A549 (cell line): ENCODE results near the gene SSBP3. TPM values are rescaled to one million over a fixed set of nuclear protein-coding genes. Genes with fewer than 3 reads are reported as not detected.

ENCODE experiments used
- ATAC-seq, 2 experiments: fragments of 200-7000 bp in 1 of 2; fragments of >200 bp in 1 of 2; cut with Nextera tagmentation in 1 of 2; cut with Tn5 transposase in 1 of 2; 3 replicates each; pipeline versions ENCODE4 v1.8.0 to v1.9.1; 2018 to 2020; ENCODE audit warnings: mild to moderate bottlenecking in 1 of 2, moderate library complexity in 1 of 2
- CTCF ChIA-PET: fragments of 300-600 bp; sonication (Branson Sonifier 250); formaldehyde crosslinking; extraction: SDS; loops from one replicate; lab custom pipeline; 2021; ENCODE audit warnings: antibody characterized with exemption, inconsistent platforms; lab: Yijun Ruan, JAX
- POLR2A ChIA-PET: fragments of 350-600 bp; formaldehyde crosslinking; extraction: SDS; loops from one replicate; lab custom pipeline; 2021; ENCODE audit warnings: antibody characterized with exemption, inconsistent platforms; lab: Yijun Ruan, JAX
- DNase-seq, 2 experiments: peaks; one replicate each; pipeline versions ENCODE4 v3.0.0 to v3.0.0-alpha.2; 2011 to 2016; ENCODE audit warnings: low read depth in 1 of 2, low spot score in 1 of 2
- FAIRE-seq: peaks from 2 replicates; lab custom pipeline; 2011; peaks lifted over from hg19 to GRCh38; lab: Jason Lieb, UNC
- H3K27ac ChIP-seq, 2 experiments: fragments of >200 bp; sonication (Bioruptor Twin); formaldehyde crosslinking; 3 replicates each; pipeline ENCODE4 v1.5.1; 2016 to 2017
- H3K4me1 ChIP-seq: fragments of >200 bp; sonication (Bioruptor Twin); formaldehyde crosslinking; 3 replicates; pipeline ENCODE4 v1.6.1; 2016
- H3K4me2 ChIP-seq: fragments of >200 bp; sonication (Bioruptor Twin); formaldehyde crosslinking; 3 replicates; pipeline ENCODE4 v1.6.1; 2016
- H3K4me3 ChIP-seq: fragments of >200 bp; sonication (Bioruptor Twin); formaldehyde crosslinking; 3 replicates; pipeline ENCODE4 v1.5.1; 2016
- H3K9me3 ChIP-seq: fragments of >200 bp; sonication (Bioruptor Twin); formaldehyde crosslinking; 3 replicates; pipeline ENCODE4 v1.6.1; 2016
- BCL3 ChIP-seq: fragments of >200 bp; sonication (Bioruptor Twin); formaldehyde crosslinking; IDR thresholded peaks from 3 replicates; pipeline ENCODE4 v1.6.1; 2016
- CBX2 ChIP-seq: fragments of 200-600 bp; sonication (generic); IDR thresholded peaks from 2 replicates; pipeline ENCODE4 v1.6.1; 2016; ENCODE audit warnings: low read depth, mild to moderate bottlenecking, borderline replicate concordance
- CHD4 ChIP-seq: fragments of 200-600 bp; sonication (generic); IDR thresholded peaks from 2 replicates; pipeline ENCODE4 v1.6.1; 2016; ENCODE audit warnings: antibody characterized with exemption, mild to moderate bottlenecking, borderline replicate concordance
- CTCF ChIP-seq: fragments of >200 bp; sonication (Bioruptor Twin); formaldehyde crosslinking; IDR thresholded peaks from 3 replicates; pipeline ENCODE4 v1.5.1; 2016
- EHMT2 ChIP-seq: fragments of 200-600 bp; sonication (generic); IDR thresholded peaks from 2 replicates; pipeline ENCODE4 v1.6.1; 2016; ENCODE audit warnings: antibody characterized with exemption, low read depth, mild to moderate bottlenecking, moderate library complexity
- FOXS1 ChIP-seq: fragments of 250-450 bp; sonication (Bioruptor Pico); IDR thresholded peaks from 2 replicates; pipeline ENCODE4 v1.5.0; 2020; ENCODE audit warnings: mild to moderate bottlenecking, moderate library complexity
- HEYL ChIP-seq: fragments of 250-450 bp; sonication (Bioruptor Pico); IDR thresholded peaks from 2 replicates; pipeline ENCODE4 v1.8.0; 2021; ENCODE audit warnings: mild to moderate bottlenecking, moderate library complexity
- HMGXB4 ChIP-seq: fragments of 250-450 bp; sonication (Bioruptor Pico); IDR thresholded peaks from 2 replicates; pipeline ENCODE4 v1.5.0; 2021; ENCODE audit warnings: mild to moderate bottlenecking, moderate library complexity, borderline replicate concordance
- JUN ChIP-seq, 2 experiments: fragments of >200 bp; sonication (Bioruptor Twin); formaldehyde crosslinking; IDR thresholded peaks; 2 replicates in 1 of 2; 3 replicates in 1 of 2; pipeline ENCODE4 v1.6.1; 2016 to 2017
- KDM1A ChIP-seq: fragments of 200-600 bp; sonication (generic); IDR thresholded peaks from 2 replicates; pipeline ENCODE4 v1.6.1; 2016; ENCODE audit warnings: low read depth, mild to moderate bottlenecking
- KDM5A ChIP-seq: fragments of 200-600 bp; sonication (generic); IDR thresholded peaks from 2 replicates; pipeline ENCODE4 v1.6.1; 2016; ENCODE audit warnings: antibody characterized with exemption, mild to moderate bottlenecking
- MAFK ChIP-seq: fragments of 450-650 bp; IDR thresholded peaks from 2 replicates; pipeline ENCODE4 v1.6.1; 2014; ENCODE audit not compliant: partially characterized antibody
- MAZ ChIP-seq: fragments of 150-350 bp; IDR thresholded peaks from 2 replicates; pipeline ENCODE4 v1.6.1; 2014; ENCODE audit warnings: antibody characterized with exemption, low read depth, low read length, borderline replicate concordance
- NR3C1 ChIP-seq: fragments of >200 bp; sonication (Bioruptor Twin); formaldehyde crosslinking; IDR thresholded peaks from 3 replicates; pipeline ENCODE4 v1.6.1; 2017
- PBX3 ChIP-seq: IDR thresholded peaks from 2 replicates; pipeline ENCODE4 v1.6.1; 2012
- PHF8 ChIP-seq: fragments of 200-600 bp; sonication (generic); IDR thresholded peaks from 2 replicates; pipeline ENCODE4 v1.6.1; 2016; ENCODE audit warnings: low read depth, mild to moderate bottlenecking, antibody characterized with exemption, moderate library complexity, borderline replicate concordance
- POLR2A ChIP-seq: IDR thresholded peaks from 2 replicates; pipeline ENCODE4 v1.6.1; 2012; ENCODE audit warnings: mild to moderate bottlenecking, low read length
- RCOR1 ChIP-seq: fragments of 150-350 bp; IDR thresholded peaks from 2 replicates; pipeline ENCODE4 v1.6.1; 2014; ENCODE audit warnings: antibody characterized with exemption, low read length, low read depth
- RNF2 ChIP-seq: fragments of 200-600 bp; sonication (generic); IDR thresholded peaks from 2 replicates; pipeline ENCODE4 v1.6.1; 2016; ENCODE audit warnings: low read depth, mild to moderate bottlenecking, antibody characterized with exemption, moderate library complexity, borderline replicate concordance
- SMC3 ChIP-seq: fragments of >200 bp; sonication (Bioruptor Twin); formaldehyde crosslinking; IDR thresholded peaks from 3 replicates; pipeline ENCODE4 v1.6.1; 2018; ENCODE audit warnings: inconsistent platforms
- ZNF302 ChIP-seq: fragments of 250-450 bp; sonication (Bioruptor Pico); IDR thresholded peaks from 2 replicates; pipeline ENCODE4 v1.9.0; 2021; ENCODE audit warnings: inconsistent platforms, mild to moderate bottlenecking, moderate library complexity
- WGBS: methylation state at CpG from one replicate; pipeline ENCODE4 v1.1.6; 2017; ENCODE audit errors: missing lambda C conversion rate; 5-methylcytosine and 5-hydroxymethylcytosine counted together
- polyA plus RNA-seq, 4 experiments: library from polyadenylated mRNA; depleted of rRNA in 3 of 4; stranded (reverse); fragments of >200 nt; fragmentation: RNase III in 1 of 4; extraction: RNeasy Plus Mini Kit Qiagen cat#74134 plus additional on column Dnase treatment in 1 of 4; gene quantifications; 2 replicates in 3 of 4; 3 replicates in 1 of 4; pipeline ENCODE4 v1.2.3, GENCODE V29; 2011 to 2017
- TF ChIP-seq, protein P1 (sequence below): fragments of 250-450 bp; sonication (Bioruptor Pico); IDR thresholded peaks from 2 replicates; pipeline ENCODE4 v1.5.0; 2020; ENCODE audit warnings: low read depth, mild to moderate bottlenecking, moderate library complexity
- TF ChIP-seq, protein P2 (sequence below): fragments of 150-350 bp; IDR thresholded peaks from 2 replicates; pipeline ENCODE4 v1.6.1; 2014; ENCODE audit warnings: low read depth, mild to moderate bottlenecking, low read length

SSBP3 gene
- polyA plus RNA-seq, 2 of the 4 experiments (the other 2 are of a cell fraction), result 7.2 to 9.1 TPM

DNA sequence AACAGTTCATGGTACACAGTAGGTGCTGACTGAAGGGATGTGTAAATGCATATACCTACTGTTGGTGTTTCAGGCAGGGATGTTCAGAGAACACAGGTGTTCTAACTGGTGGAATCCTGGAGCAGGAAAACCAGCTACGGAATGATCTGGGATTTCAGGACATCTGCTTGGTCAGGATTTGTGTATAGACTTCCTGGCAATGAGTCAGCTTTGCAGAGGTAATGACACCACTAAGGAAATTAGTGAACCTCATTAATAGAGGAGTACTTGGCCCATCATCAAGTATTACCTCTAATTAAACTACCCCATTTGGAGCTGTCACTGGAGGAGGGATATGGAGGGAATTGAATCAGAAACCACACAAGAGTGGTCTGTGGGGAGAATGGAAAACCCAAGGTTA lies 198.9 kb downstream of the SSBP3 start:
- ATAC-seq, result no peak
- POLR2A ChIA-PET, result no interaction called here
- H3K4me3 ChIP-seq, result no peak overlapping the region
- 100% methylated on average over 1 of the region's 1 CpG for WGBS
- CTCF ChIA-PET, result no interaction called here
- H3K4me2 ChIP-seq, result no peak overlapping the region
- H3K27ac ChIP-seq, result no peak overlapping the region
- H3K9me3 ChIP-seq, result no peaks in the 10 kb centered on the region
- no peak for TF ChIP-seq PHF8
- no peak for TF ChIP-seq JUN (IDR thresholded peaks at IDR 0.05)
- TF ChIP-seq FOXS1 (CRISPR knock-in tag), result no peak
- TF ChIP-seq MAFK, result no peak
- no peak for TF ChIP-seq EHMT2
- no peak for TF ChIP-seq CBX2
- TF ChIP-seq NR3C1, result no peak
- no peak for TF ChIP-seq BCL3
- TF ChIP-seq ZNF302 (CRISPR knock-in tag), result no peak
- TF ChIP-seq, protein P1, sequence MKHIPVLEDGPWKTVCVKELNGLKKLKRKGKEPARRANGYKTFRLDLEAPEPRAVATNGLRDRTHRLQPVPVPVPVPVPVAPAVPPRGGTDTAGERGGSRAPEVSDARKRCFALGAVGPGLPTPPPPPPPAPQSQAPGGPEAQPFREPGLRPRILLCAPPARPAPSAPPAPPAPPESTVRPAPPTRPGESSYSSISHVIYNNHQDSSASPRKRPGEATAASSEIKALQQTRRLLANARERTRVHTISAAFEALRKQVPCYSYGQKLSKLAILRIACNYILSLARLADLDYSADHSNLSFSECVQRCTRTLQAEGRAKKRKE, result no peak
- TF ChIP-seq HEYL (CRISPR knock-in tag), result no peak
- no peak for TF ChIP-seq RCOR1
- TF ChIP-seq POLR2A, result no peak
- no peaks in the 10 kb centered on the region for H3K4me1 ChIP-seq
- no peak for DNase-seq
- FAIRE-seq, result no peak

DNA sequence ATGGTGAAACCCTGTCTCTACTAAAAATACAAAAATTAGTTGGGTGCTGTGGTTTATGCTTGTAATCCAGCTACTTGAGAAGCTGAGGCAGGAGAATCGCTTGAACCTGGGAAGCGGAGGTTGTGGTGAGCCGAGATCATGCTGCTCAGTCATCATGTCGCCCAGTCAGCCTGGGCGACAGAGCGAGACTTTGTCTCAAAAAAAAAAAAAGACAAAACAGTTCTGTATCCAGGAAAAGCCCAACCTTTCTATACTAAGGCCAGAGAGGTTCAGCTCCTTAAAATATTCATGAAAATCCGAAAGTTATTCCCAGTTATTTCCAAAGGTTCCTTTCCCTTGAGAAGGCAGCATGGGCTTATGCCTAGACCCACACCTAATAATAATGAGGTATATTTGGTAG lies 202.0 kb downstream of the SSBP3 start:
- WGBS, result 81% methylated on average over 7 of the region's 7 CpGs
- no peak overlapping the region for H3K4me3 ChIP-seq
- peaks cover 12% of the 10 kb centered on the region for H3K4me1 ChIP-seq
- no peaks in the 10 kb centered on the region for H3K9me3 ChIP-seq
- H3K27ac ChIP-seq, result no peak overlapping the region
- H3K4me2 ChIP-seq, result no peak overlapping the region
- TF ChIP-seq EHMT2 (no peak), MAZ (no peak), KDM1A (no peak), PBX3 (no peak), CHD4 (no peak), KDM5A (no peak), SMC3 (no peak), HMGXB4 (CRISPR knock-in tag) (no peak), CTCF (no peak), RNF2 (no peak)
- TF ChIP-seq, protein P2, sequence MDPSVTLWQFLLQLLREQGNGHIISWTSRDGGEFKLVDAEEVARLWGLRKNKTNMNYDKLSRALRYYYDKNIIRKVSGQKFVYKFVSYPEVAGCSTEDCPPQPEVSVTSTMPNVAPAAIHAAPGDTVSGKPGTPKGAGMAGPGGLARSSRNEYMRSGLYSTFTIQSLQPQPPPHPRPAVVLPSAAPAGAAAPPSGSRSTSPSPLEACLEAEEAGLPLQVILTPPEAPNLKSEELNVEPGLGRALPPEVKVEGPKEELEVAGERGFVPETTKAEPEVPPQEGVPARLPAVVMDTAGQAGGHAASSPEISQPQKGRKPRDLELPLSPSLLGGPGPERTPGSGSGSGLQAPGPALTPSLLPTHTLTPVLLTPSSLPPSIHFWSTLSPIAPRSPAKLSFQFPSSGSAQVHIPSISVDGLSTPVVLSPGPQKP, result no peak
- ChIA-PET POLR2A (no interaction called here), CTCF (interaction anchor here (0.6 kb wide), 1 partner anchor 312 kb away, joined by 3 read pairs; no protein-coding TSS in a partner anchor)
- FAIRE-seq (no peak), ATAC-seq (no peak), DNase-seq (no peak)
